Skeletal muscle cell (primary cell): ENCODE measurements around the gene MRPS10.
"Not testable (repeated sequence)": the region's sequence is repeated elsewhere in the genome, so short reads cannot be mapped to it uniquely, and the experiment has no call there.

Experiments used
- DNase-seq: peaks from one replicate; pipeline ENCODE4 v3.0.0-alpha.2; 2010; ENCODE audit warnings: low read depth
- H3K4me3 ChIP-seq: 2 replicates; pipeline ENCODE4 v1.5.1; 2011; ENCODE audit warnings: low read depth, mild to moderate bottlenecking, control low read depth, low read length, moderate library complexity

MRPS10 gene

GRCh38 chr6:42185597-42185996 is 32.1 kb downstream of the MRPS10 start:
- DNase-seq = no peak
- H3K4me3 ChIP-seq = no peak overlapping the region

DNA sequence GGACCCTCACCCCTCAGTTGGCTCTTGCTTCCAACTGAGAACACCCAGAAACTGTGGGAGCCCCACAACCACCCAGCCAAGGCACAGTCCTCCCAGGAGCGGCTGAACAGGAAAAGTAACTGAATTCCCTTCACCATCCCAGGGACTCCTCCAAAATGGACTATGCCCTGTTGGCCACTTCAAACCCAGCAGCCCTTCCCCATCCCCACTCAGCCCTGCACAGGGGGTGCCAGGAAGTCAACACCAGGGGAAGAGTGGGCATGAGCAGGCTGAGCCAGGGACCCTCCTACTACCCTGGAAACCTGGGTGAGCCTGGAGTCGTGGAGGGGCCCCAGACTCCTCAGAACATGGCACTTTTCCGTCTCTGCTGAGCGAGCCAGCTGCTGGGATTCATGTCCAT is 33.2 kb downstream of the MRPS10 start:
- no peak for DNase-seq
- H3K4me3 ChIP-seq = no peak overlapping the region

DNA sequence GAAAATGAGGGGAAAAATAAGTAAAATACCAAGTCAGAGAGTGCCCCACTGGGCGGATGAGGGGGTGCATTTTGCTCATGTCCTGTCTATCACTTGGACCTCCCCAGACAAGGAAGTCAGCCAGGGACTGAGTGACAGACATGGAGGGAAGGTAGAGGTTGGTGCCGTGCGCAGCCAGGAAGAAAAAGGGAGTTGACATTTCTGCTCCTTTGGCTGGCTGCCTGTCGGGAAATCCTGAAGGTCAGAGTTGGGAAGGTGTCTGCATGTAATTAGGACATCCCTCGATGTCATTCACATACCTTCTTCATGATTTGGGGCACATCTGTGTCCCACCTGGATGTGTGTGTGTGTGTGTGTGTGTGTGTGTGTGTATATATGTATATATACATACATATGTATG is 35.6 kb downstream of the MRPS10 start:
- H3K4me3 ChIP-seq = no peak overlapping the region
- no peak for DNase-seq

GRCh38 chr6:42179945-42180313 is 37.7 kb downstream of the MRPS10 start:
- H3K4me3 ChIP-seq = no peak overlapping the region
- DNase-seq = no peak

DNA sequence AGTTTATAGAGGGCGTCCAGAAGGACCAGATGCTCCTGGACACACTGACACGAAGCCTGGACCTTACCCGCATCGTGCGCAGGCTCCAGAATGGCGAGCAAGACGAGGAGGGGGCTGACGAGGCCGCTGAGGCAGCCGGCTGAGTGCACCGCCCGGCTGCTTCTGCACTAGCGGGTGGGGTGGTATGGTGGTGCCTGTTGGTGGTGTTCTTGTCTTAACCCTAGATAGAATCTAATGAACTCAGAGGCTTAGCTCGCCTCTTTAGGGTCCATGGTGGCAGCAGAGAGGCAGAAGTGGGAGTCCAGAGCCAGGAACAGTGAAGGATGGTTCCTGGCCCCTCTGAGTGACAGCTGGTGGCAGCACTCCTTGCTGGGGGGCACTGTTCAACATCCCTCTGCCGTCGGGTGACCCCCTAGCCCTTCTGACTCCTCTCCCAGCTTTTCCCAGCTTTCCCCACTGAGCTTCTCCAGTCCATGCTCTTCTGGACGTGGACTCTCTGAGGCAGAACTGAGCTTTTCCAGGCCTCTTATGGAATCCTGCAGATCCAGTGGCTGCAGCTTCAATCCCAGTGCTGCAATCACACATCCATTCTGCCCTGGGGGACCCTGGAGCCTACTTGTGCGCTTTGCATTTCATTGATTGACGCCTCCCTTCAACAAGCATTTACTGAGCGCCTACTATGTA is 38.3 kb downstream of the MRPS10 start:
- no peak for DNase-seq
- no peak overlapping the region for H3K4me3 ChIP-seq

- no peak for DNase-seq
- peak overlapping the region; percentile 37 for H3K4me3 ChIP-seq
These were observed 39.9 kb downstream of the MRPS10 start for GRCh38 chr6:42177514-42178364.

GRCh38 chr6:42176981-42177380 is 40.7 kb downstream of the MRPS10 start:
- no peak for DNase-seq

DNA sequence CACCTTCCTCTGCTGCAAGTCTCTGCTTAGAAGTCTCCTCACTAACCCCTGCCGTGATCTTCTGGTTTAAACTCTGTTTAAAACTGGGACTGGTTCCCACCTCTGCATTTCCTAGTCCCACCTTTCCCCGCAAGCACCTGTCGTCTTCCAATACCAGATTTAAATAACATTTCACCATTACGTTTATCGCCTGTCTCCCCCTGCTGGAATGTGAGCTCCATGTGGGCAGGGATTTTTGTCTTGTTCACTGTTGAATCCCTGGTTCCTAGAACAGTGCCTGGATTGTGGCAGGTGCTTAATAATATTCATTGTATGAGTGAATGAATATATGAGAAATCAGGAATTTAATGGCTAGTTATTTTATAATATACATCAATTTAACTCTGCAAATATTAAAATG is 41.8 kb downstream of the MRPS10 start:
- no peak for DNase-seq
- H3K4me3 ChIP-seq = no peak overlapping the region

More at GRCh38 chr6:42176981-42177380, 40.7 kb downstream of the MRPS10 start:
- no peak overlapping the region for H3K4me3 ChIP-seq

DNA sequence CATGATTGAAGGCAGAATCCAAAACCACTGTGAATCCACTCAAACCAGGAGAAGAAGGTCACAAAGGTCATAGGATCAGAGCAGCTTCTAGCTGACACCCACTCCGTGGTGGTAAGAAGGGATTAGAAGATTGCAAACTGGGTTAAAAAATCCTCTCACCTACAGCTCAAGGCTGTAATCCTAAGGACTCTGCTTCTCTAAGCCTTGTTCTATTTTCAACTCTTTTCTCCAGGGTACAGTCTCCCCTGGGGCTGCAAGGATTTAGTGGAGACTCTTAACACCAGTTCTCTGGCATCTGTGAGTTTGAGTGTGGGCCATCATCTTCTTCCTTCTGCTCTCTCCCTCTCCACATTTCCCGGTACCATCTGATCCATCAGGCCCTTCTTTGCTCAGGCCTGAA is 44.6 kb downstream of the MRPS10 start, which contains the start of gene GUCA1A:
Gene GUCA1A (plus strand): TSS at position 264 of the 400 bp plus-strand sequence. CDS start 250 bp downstream, outside the sequence.
- no peak for DNase-seq
- no peak within 1 kb of the TSS for H3K4me3 ChIP-seq

DNA sequence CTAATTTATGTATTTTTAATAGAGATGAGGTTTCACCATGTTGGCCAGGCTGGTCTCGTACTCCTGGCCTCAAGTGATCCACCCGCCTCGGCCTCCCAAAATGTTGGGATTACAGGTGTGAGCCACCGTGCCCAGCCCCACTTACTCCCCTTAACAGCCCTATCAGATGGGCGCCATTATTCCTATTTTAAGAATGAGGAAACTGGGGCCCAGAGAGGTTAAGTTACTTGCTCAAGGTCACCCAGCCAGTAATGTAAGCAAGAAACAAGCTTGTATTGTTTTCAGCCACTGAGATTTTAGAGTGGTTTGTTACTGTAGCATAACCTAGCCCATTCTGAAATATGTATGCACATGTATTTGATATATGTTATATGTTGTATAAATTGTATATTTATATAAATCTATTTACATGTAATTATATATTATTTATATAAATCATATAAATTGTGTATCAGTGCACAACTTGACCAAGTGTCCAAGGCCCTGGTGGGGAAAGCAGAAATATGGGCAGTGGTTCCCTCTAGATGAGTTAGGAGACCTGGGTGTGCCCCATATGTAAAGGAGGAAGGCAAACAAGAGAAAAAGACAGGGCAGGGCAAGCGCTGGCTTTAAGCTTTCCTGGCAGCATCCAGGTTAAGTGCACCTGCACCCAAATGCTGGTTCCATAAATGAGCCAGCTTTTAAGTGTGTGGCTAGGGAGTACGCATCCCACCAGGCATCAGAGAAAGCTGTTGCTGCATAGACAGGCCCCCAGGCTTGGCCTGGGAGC is 45.7 kb downstream of the MRPS10 start:
- no peak overlapping the region for H3K4me3 ChIP-seq
- no peak for DNase-seq

GRCh38 chr6:42169780-42170179 is 47.9 kb downstream of the MRPS10 start:
- not testable (repeated sequence) for H3K4me3 ChIP-seq, DNase-seq

GRCh38 chr6:42168650-42169049 is 49.0 kb downstream of the MRPS10 start:
- H3K4me3 ChIP-seq = no peak overlapping the region

GRCh38 chr6:42166444-42167141 is 51.1 kb downstream of the MRPS10 start:
- H3K4me3 ChIP-seq = no peak overlapping the region
- peak; percentile 31 for DNase-seq

More at GRCh38 chr6:42168650-42169049, 49.0 kb downstream of the MRPS10 start:
- DNase-seq = no peak

DNA sequence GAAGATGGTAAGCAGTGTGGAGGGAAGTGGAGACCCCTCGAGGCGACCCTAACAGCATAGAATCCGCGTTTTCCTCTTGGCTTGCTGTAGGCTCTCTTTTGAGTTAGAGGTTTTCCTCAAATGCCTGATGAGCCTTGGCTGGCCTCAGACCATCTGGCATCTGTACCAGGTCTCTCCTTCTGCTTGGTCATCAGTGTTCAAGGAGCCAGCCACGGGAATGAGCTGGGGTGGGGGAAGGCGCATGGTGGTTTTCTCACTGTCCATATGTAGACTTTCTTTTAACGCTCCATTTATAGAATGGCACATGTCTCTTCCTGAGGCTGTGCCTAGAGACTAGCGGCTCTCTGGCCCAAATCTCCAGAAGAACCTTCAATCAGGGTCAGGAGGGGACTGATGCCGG is 52.6 kb downstream of the MRPS10 start:
- DNase-seq = no peak
- no peak overlapping the region for H3K4me3 ChIP-seq

DNA sequence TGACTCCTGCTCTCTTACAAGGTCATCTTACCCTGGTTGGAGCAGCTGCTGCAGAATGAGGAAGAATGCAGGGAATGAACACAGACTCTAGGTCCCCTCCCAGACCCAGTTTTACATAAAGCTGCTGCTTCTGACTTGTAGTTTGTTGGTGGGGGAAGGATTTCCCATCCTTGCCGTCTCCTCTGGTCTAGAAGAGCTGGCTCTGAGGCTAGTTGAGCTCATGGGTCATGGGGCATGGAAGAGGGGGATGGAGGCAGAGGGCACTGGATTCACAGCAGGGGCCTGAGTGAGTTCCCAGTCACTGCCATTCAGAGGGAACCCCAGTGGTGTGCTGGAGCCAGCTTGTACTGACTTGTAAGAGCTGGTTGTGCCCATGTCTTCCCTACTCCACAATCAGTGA is 53.7 kb downstream of the MRPS10 start:
- DNase-seq = no peak
- H3K4me3 ChIP-seq = no peak overlapping the region

GRCh38 chr6:42162812-42163211 is 54.8 kb downstream of the MRPS10 start:
- DNase-seq = no peak
- no peak overlapping the region for H3K4me3 ChIP-seq

- H3K4me3 ChIP-seq = no peak overlapping the region
- no peak for DNase-seq
These were observed 55.3 kb downstream of the MRPS10 start for GRCh38 chr6:42162384-42162783.

DNA sequence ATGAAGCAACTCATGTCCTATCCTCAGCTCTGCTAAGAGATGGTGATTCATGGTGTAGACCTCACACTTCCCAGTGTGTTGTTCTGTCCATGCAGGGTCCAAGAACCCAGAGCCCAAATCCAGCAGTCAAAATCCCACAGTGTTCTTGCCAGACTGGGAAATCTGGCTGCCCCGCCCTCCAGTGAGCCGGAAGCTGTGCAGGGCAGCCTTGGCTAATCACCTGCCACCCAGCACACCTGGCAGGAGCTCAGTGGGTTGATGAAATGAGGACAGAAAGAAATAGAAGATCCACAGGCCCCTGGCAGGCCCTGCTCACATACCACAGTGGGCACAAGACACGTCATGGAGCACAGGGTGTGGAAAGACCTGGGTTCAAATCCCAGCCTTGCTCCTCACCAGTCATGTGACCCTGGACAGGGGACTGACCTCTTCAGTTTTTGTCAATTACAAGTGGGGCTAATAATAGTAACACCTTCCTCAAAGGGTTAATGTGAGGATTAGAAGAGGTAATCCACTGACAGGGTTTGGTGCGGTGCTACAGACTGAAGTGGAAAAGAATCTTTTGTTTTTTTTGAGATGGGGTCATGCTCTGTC is 58.1 kb downstream of the MRPS10 start:
- H3K4me3 ChIP-seq = no peak overlapping the region
- no peak for DNase-seq

GRCh38 chr6:42158631-42159030 is 59.0 kb downstream of the MRPS10 start:
- H3K4me3 ChIP-seq = no peak overlapping the region
- DNase-seq = no peak
